Type B pancreatic cell (in vitro differentiated cells): ENCODE measurements around the gene HEYL. TPM values are rescaled to one million over a fixed set of nuclear protein-coding genes. Genes with fewer than 3 reads are reported as not detected.

Experiments used
- DNase-seq: peaks from one replicate; pipeline ENCODE4 v3.0.0; 2021; ENCODE audit warnings: mixed read lengths; ENCODE audit not compliant: unreplicated experiment; ENCODE audit errors: extremely low spot score
- H3K27ac Mint-ChIP-seq: 2 replicates; pipeline ENCODE4 v1.8.0; 2021; ENCODE audit warnings: mild to moderate bottlenecking, mixed read lengths
- H3K27me3 Mint-ChIP-seq: 2 replicates; pipeline ENCODE4 v1.8.0; 2021; ENCODE audit warnings: mixed read lengths
- H3K36me3 Mint-ChIP-seq: 2 replicates; pipeline ENCODE4 v1.8.0; 2021; ENCODE audit warnings: mixed read lengths
- H3K4me1 Mint-ChIP-seq: one replicate; pipeline ENCODE4 v1.8.0; 2021; ENCODE audit warnings: mixed read lengths; ENCODE audit not compliant: unreplicated experiment
- H3K4me3 Mint-ChIP-seq: 2 replicates; pipeline ENCODE4 v1.8.0; 2021; ENCODE audit warnings: mild to moderate bottlenecking, mixed read lengths
- H3K9me3 Mint-ChIP-seq: 2 replicates; pipeline ENCODE4 v1.8.0; 2021; ENCODE audit warnings: mixed read lengths
- total RNA-seq: library from RNA; stranded (reverse); gene quantifications from 2 replicates; pipeline ENCODE4 v1.2.1, GENCODE V29; 2021; ENCODE audit warnings: low replicate concordance
- TF ChIP-seq, protein P1 (sequence below): fragments of 200-600 bp; sonication (generic); conservative IDR thresholded peaks from 2 replicates; pipeline ENCODE4 v1.5.0; 2021; ENCODE audit warnings: antibody characterized with exemption, mild to moderate bottlenecking

HEYL gene
- total RNA-seq, 1 donor from 2014 or later: 4.3 TPM

- peaks cover 73% of the 10 kb centered on the region for H3K27me3 Mint-ChIP-seq
- no peaks in the 10 kb centered on the region for H3K9me3 Mint-ChIP-seq
- H3K4me1 Mint-ChIP-seq: no peaks in the 10 kb centered on the region
- TF ChIP-seq, protein P1, sequence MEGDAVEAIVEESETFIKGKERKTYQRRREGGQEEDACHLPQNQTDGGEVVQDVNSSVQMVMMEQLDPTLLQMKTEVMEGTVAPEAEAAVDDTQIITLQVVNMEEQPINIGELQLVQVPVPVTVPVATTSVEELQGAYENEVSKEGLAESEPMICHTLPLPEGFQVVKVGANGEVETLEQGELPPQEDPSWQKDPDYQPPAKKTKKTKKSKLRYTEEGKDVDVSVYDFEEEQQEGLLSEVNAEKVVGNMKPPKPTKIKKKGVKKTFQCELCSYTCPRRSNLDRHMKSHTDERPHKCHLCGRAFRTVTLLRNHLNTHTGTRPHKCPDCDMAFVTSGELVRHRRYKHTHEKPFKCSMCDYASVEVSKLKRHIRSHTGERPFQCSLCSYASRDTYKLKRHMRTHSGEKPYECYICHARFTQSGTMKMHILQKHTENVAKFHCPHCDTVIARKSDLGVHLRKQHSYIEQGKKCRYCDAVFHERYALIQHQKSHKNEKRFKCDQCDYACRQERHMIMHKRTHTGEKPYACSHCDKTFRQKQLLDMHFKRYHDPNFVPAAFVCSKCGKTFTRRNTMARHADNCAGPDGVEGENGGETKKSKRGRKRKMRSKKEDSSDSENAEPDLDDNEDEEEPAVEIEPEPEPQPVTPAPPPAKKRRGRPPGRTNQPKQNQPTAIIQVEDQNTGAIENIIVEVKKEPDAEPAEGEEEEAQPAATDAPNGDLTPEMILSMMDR: peak; percentile 65
- H3K4me3 Mint-ChIP-seq: peak overlapping the region; percentile 83
- no peak for DNase-seq
- no peak overlapping the region for H3K27ac Mint-ChIP-seq
- no peaks in the 10 kb centered on the region for H3K36me3 Mint-ChIP-seq
Observed at GRCh38 chr1:39672551-39672947, 33.1 kb upstream of the HEYL start.

- no peaks in the 10 kb centered on the region for H3K9me3 Mint-ChIP-seq
- TF ChIP-seq, protein P1: no peak
- no peaks in the 10 kb centered on the region for H3K4me1 Mint-ChIP-seq
- H3K27me3 Mint-ChIP-seq: peaks cover 78% of the 10 kb centered on the region
- no peaks in the 10 kb centered on the region for H3K36me3 Mint-ChIP-seq
- no peak within 1 kb of the TSS for H3K27ac Mint-ChIP-seq
- H3K4me3 Mint-ChIP-seq: peak within 1 kb of the TSS; percentile 83
- DNase-seq: no peak
Observed at GRCh38 chr1:39671793-39672550, 32.5 kb upstream of the HEYL start, which contains the start of gene NT5C1A. TSS of gene NT5C1A (minus strand) at chr1:39672107. CDS start at chr1:39672038, 69 bp downstream.

DNA sequence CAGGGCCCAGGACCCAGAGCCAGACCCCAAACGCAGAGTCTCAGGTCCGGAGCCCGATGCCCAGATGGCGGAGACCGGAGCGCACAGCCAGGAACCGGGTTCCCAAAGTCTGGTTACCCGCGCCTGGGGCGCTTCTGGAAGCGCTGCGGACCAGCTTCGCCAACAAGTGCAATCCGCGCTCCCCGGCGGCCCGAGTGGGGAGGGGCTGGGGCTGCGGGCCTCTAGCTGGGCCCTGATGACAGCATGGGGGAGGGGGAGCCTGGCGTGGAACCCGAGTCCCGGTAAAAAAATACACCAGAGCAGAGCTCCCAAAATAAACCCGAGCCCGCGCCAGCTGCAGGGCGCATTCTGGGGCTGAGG is 32.0 kb upstream of the HEYL start:
- peak overlapping the region; percentile 31 for H3K4me3 Mint-ChIP-seq
- TF ChIP-seq, protein P1: no peak
- peaks cover 78% of the 10 kb centered on the region for H3K27me3 Mint-ChIP-seq
- H3K9me3 Mint-ChIP-seq: no peaks in the 10 kb centered on the region
- DNase-seq: no peak
- H3K27ac Mint-ChIP-seq: no peak overlapping the region
- H3K4me1 Mint-ChIP-seq: no peaks in the 10 kb centered on the region
- no peaks in the 10 kb centered on the region for H3K36me3 Mint-ChIP-seq

- H3K36me3 Mint-ChIP-seq: no peaks in the 10 kb centered on the region
- peaks cover 84% of the 10 kb centered on the region for H3K27me3 Mint-ChIP-seq
- no peaks in the 10 kb centered on the region for H3K9me3 Mint-ChIP-seq
- peak overlapping the region; percentile 65 for H3K4me3 Mint-ChIP-seq
- peak overlapping the region; percentile 10 for H3K27ac Mint-ChIP-seq
- no peak for DNase-seq
- TF ChIP-seq, protein P1: no peak
- no peaks in the 10 kb centered on the region for H3K4me1 Mint-ChIP-seq
Observed at GRCh38 chr1:39670689-39671088, 31.2 kb upstream of the HEYL start.

DNA sequence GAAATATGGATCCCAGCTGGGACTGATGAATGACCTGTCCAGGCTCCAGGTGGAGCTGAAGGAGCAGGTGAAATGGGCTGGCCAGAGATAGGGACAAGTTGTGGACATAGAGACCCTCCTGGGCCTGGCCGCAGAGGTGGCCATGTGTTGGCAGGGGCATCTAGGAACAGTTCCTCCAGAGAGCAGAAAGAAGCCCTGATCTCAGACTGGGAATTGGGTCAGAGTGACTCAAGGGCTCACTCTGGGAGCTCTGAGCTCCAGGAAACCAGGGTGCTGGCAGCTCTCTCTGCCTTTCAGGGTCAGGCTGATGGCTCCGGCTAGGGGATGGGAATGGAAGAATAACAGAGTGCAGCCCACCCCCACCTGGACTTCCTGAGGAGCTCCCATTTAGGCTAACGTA is 29.5 kb upstream of the HEYL start:
- no peak overlapping the region for H3K4me3 Mint-ChIP-seq
- H3K4me1 Mint-ChIP-seq: no peaks in the 10 kb centered on the region
- no peaks in the 10 kb centered on the region for H3K9me3 Mint-ChIP-seq
- TF ChIP-seq, protein P1: no peak
- H3K27me3 Mint-ChIP-seq: peaks cover 72% of the 10 kb centered on the region
- H3K36me3 Mint-ChIP-seq: no peaks in the 10 kb centered on the region
- DNase-seq: no peak
- no peak overlapping the region for H3K27ac Mint-ChIP-seq
